SJSA1 (cell line): ENCODE results near the gene MED25. TPM values are rescaled to one million over a fixed set of nuclear protein-coding genes. Genes with fewer than 3 reads are reported as not detected.

Source experiments
- DNase-seq, 2 experiments: peaks; one replicate each; pipeline ENCODE4 v3.0.0-alpha.2; 2015 to 2020; ENCODE audit warnings: low spot score in 2 of 2, low read depth in 1 of 2
- H3K27ac ChIP-seq: fragments of 250-450 bp; sonication (Bioruptor Pico); 2 replicates; pipeline ENCODE4 v1.5.1; 2020; ENCODE audit warnings: mild to moderate bottlenecking, moderate library complexity
- H3K27me3 ChIP-seq: fragments of 250-450 bp; sonication (Bioruptor Pico); replicated peaks from 2 replicates; pipeline ENCODE4 v1.5.1; 2020; ENCODE audit warnings: mild to moderate bottlenecking, moderate library complexity
- H3K36me3 ChIP-seq: fragments of 250-450 bp; sonication (Bioruptor Pico); 2 replicates; pipeline ENCODE4 v1.5.1; 2020; ENCODE audit warnings: mild to moderate bottlenecking
- H3K4me1 ChIP-seq: fragments of 250-450 bp; sonication (Bioruptor Pico); replicated peaks from 2 replicates; pipeline ENCODE4 v1.6.1; 2021; ENCODE audit warnings: mild to moderate bottlenecking
- H3K4me3 ChIP-seq: fragments of 250-450 bp; sonication (Bioruptor Pico); 2 replicates; pipeline ENCODE4 v1.5.1; 2020; ENCODE audit warnings: mild to moderate bottlenecking
- H3K9me3 ChIP-seq: fragments of 250-450 bp; sonication (Bioruptor Pico); replicated peaks from 2 replicates; pipeline ENCODE4 v1.5.1; 2020; ENCODE audit warnings: mild to moderate bottlenecking
- total RNA-seq: library from RNA; depleted of rRNA; stranded (reverse); fragments of >200 nt; shearing (Covaris generic); gene quantifications from 2 replicates; pipeline ENCODE4 v1.2.3, GENCODE V29; 2014

MED25 gene
- total RNA-seq, 1 experiment from 2014 or later: 13.2 TPM

DNA sequence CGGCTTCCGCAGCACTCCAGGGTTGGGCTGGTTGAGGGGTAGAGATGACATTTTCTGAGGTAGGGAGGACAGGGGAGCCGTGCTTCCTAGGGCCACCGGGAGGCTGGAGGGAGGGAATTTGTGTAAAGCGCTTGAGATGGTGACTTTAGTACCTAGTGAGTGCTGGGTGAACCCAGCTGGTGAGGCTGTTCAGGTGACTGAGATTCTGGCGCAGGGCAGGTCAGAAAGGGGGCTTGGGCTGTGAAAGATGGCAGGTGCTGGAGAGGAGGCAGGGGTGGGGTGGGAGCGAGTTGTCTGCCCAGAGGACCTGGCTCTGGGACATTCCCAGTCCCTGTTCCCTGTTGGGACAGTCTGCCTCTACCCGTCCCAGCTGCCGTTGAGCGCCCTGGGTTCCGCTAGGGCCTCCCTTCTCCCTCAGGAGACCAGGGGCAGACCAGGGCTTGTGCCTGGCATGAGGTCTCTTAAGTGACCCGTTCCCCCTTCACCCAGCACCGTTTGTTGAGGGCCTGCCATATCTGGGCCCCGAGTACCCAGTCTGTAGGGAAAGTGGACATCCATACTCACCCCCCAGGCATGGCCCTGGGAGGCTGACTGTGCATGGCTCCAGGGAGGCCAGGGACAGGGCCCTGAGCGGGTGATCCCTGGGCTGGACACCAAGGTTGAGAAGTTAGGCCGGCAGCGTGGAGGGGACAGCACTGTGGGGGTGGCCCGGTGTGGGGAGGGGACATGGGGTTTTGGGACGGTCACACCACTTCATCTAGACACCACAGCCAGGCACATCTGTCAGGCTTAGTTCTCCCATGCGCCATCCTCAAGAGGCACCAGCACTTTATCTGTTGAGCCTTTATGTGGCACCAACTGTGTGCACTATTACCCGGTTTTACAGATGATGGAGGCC lies 37.8 kb downstream of the MED25 start:
- peaks cover 71% of the 10 kb centered on the region for H3K36me3 ChIP-seq
- H3K27me3 ChIP-seq: no peaks in the 10 kb centered on the region
- H3K4me3 ChIP-seq: no peak overlapping the region
- no peak for DNase-seq
- H3K9me3 ChIP-seq: no peaks in the 10 kb centered on the region
- peaks cover 45% of the 10 kb centered on the region for H3K4me1 ChIP-seq
- no peak overlapping the region for H3K27ac ChIP-seq

DNA sequence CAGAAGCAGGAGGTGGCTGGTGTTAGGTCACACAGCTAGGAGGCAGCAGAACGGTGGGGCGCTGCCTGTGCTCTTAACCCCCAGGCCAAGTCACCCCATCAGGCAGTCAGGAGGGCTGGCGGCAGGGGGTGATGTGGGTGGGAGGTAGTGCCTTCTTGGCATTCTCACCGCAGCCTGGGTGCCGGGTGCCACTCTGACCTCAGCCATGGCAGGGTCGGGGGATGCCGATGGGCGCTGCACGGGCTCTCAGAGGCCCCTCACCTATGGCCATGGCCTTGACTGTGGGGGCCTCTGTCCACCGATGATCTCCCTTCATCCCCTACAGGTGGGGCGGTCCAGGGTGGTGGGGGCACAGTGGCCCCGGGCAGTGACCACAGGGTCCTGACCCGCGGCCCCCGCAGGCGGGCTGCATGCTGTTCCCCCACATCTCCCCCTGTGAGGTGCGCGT lies 38.5 kb downstream of the MED25 start:
- Histone ChIP-seq H3K36me3 (peaks cover 74% of the 10 kb centered on the region), H3K27ac (no peak overlapping the region), H3K27me3 (no peaks in the 10 kb centered on the region), H3K9me3 (no peaks in the 10 kb centered on the region), H3K4me3 (no peak overlapping the region), H3K4me1 (peaks cover 45% of the 10 kb centered on the region)
- DNase-seq: no peak

GRCh38 chr19:49857061-49857837 lies 39.2 kb downstream of the MED25 start:
- peaks cover 78% of the 10 kb centered on the region for H3K36me3 ChIP-seq
- no peaks in the 10 kb centered on the region for H3K9me3 ChIP-seq
- no peak for DNase-seq
- H3K27ac ChIP-seq: no peak overlapping the region
- peaks cover 40% of the 10 kb centered on the region for H3K4me1 ChIP-seq
- no peaks in the 10 kb centered on the region for H3K27me3 ChIP-seq
- H3K4me3 ChIP-seq: no peak overlapping the region

- Histone ChIP-seq H3K4me3 (no peak overlapping the region), H3K4me1 (peaks cover 35% of the 10 kb centered on the region), H3K36me3 (peaks cover 83% of the 10 kb centered on the region), H3K9me3 (no peaks in the 10 kb centered on the region), H3K27ac (no peak overlapping the region), H3K27me3 (no peaks in the 10 kb centered on the region)
- DNase-seq: no peak
Measured at GRCh38 chr19:49857838-49858087, 39.7 kb downstream of the MED25 start.

DNA sequence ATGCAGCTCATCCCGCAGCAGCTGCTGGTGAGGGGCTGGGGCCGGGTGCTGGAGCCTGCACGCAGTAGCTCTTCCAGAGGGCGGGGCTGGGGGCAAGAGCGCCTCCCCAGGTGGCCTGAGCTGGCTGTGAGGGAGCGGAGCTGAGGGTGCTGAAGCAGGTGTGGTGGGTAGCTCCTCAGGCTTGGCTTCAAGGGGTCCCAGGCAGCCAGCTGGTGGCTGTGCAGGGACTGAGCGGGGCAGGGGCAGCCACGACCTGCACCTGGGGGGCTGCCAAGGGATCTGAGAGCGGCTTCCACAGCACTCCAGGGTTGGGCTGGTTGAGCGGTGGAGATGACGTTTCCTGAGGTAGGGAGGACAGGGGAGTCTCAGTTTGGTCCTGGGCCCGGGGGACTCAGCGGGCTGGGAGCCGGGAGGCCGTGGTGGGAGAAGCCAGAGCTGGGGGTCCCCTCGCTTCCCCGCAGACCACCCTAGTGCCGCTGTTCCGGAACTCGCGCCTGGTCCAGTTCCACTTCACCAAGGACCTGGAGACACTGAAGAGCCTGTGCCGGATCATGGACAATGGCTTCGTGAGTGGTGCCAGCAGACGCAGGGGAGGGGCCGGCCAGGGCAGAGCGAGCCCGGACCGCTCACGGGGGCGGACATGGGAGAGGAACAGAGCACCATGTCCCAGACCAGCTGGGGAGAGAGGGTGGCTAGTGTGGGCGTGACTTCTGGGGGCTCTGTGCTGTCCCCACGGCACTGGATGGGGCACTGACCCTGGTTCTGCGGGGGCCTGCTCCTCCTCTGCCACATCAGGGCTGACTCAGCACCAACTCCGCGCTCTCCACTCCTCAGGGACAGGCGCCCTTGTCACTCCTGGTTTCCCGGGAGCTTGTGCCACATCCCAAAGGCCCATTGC lies 40.2 kb downstream of the MED25 start:
- DNase-seq: no peak
- H3K36me3 ChIP-seq: peaks cover 89% of the 10 kb centered on the region
- H3K9me3 ChIP-seq: no peaks in the 10 kb centered on the region
- peaks cover 32% of the 10 kb centered on the region for H3K4me1 ChIP-seq
- no peak overlapping the region for H3K4me3 ChIP-seq
- H3K27me3 ChIP-seq: no peaks in the 10 kb centered on the region
- peak overlapping the region; percentile 62 for H3K27ac ChIP-seq

- Histone ChIP-seq H3K36me3 (peaks cover 93% of the 10 kb centered on the region), H3K4me1 (peaks cover 26% of the 10 kb centered on the region), H3K27me3 (no peaks in the 10 kb centered on the region), H3K9me3 (no peaks in the 10 kb centered on the region), H3K4me3 (no peak overlapping the region), H3K27ac (peak overlapping the region; percentile 62)
- no peak for DNase-seq
Measured at GRCh38 chr19:49859682-49860335, 41.7 kb downstream of the MED25 start.

- Histone ChIP-seq H3K4me3 (no peak overlapping the region), H3K27me3 (no peaks in the 10 kb centered on the region), H3K9me3 (no peaks in the 10 kb centered on the region), H3K36me3 (peaks cover 90% of the 10 kb centered on the region), H3K4me1 (peaks cover 29% of the 10 kb centered on the region), H3K27ac (peak overlapping the region; percentile 62; the same call in 1 of the 2 replicates)
- no peak for DNase-seq
Measured at GRCh38 chr19:49860336-49861102, 42.4 kb downstream of the MED25 start.

- Histone ChIP-seq H3K36me3 (peaks cover 84% of the 10 kb centered on the region), H3K9me3 (no peaks in the 10 kb centered on the region), H3K27me3 (no peaks in the 10 kb centered on the region), H3K27ac (no peak overlapping the region), H3K4me1 (peaks cover 34% of the 10 kb centered on the region), H3K4me3 (no peak overlapping the region)
- DNase-seq: no peak
Measured at GRCh38 chr19:49861107-49861506, 43.0 kb downstream of the MED25 start.

- Histone ChIP-seq H3K4me3 (no peak overlapping the region), H3K27me3 (no peaks in the 10 kb centered on the region), H3K4me1 (peaks cover 40% of the 10 kb centered on the region), H3K27ac (no peak overlapping the region), H3K9me3 (no peaks in the 10 kb centered on the region), H3K36me3 (peaks cover 79% of the 10 kb centered on the region)
- DNase-seq: no peak
Measured at GRCh38 chr19:49861541-49862378, 43.7 kb downstream of the MED25 start.

- Histone ChIP-seq H3K27ac (no peak overlapping the region), H3K4me3 (no peak overlapping the region), H3K4me1 (peaks cover 42% of the 10 kb centered on the region), H3K9me3 (no peaks in the 10 kb centered on the region), H3K36me3 (peaks cover 71% of the 10 kb centered on the region), H3K27me3 (no peaks in the 10 kb centered on the region)
- DNase-seq: no peak
Measured at GRCh38 chr19:49862391-49863253, 44.5 kb downstream of the MED25 start.

- H3K36me3 ChIP-seq: peaks cover 63% of the 10 kb centered on the region
- peaks cover 38% of the 10 kb centered on the region for H3K4me1 ChIP-seq
- no peak for DNase-seq
- no peaks in the 10 kb centered on the region for H3K9me3 ChIP-seq
- H3K27me3 ChIP-seq: no peaks in the 10 kb centered on the region
- H3K4me3 ChIP-seq: no peak overlapping the region
- no peak overlapping the region for H3K27ac ChIP-seq
Measured at GRCh38 chr19:49863254-49863934, 45.3 kb downstream of the MED25 start.
